ENCODE data around the gene TRHDE. TPM values are rescaled to one million over a fixed set of nuclear protein-coding genes. Genes with fewer than 3 reads are reported as not detected.

The TRHDE gene
- total and polyA plus RNA-seq, 2 of the 13 experiments (the other 11 are each of a cell fraction or from before 2014, with no cell fraction given): not detected

- H3K4me2 ChIP-seq (ENCODE audit: low read depth, low read length): no peak overlapping the region
- CTCF ChIA-PET (ENCODE audit: low intra/inter-chr PET ratio, low total read pairs): no interaction called here
- H3K27me3 ChIP-seq (ENCODE audit: control insufficient read depth in 1 of 2, insufficient read depth in 2 of 2, low read length in 2 of 2): no peaks in the 10 kb centered on the region
- no peak overlapping the region for H3K27ac ChIP-seq (ENCODE audit: extremely low read length, insufficient read depth, low read length)
- 1% methylated on average over 8 of the region's 8 CpGs for WGBS (ENCODE audit: low lambda C conversion rate)
- no peaks in the 10 kb centered on the region for H3K4me1 ChIP-seq (ENCODE audit: insufficient read depth, low read length)
- no TSS peak for BruUV-seq (replicated peaks)
- no peak for FAIRE-seq
- no peak for TF ChIP-seq FOXA1 (IDR thresholded peaks at IDR 0.05)
- no peak for TF ChIP-seq FOXA1 (CRISPR knock-in tag; IDR thresholded peaks at IDR 0.05)
- TF ChIP-seq ZNF281 (CRISPR knock-in tag; IDR thresholded peaks at IDR 0.05; ENCODE audit: borderline replicate concordance): no peak
- TF ChIP-seq PPARG (CRISPR knock-in tag; conservative IDR thresholded peaks at IDR 0.05): no peak
- no peaks in the 10 kb centered on the region for H3K9me3 ChIP-seq (ENCODE audit: low read length)
- DNase-seq (ENCODE audit: low spot score): no peak
- no peaks in the 10 kb centered on the region; the same call in 1 of the 2 replicates for H4K20me1 ChIP-seq (ENCODE audit: insufficient read depth, low read length)
- POLR2A ChIA-PET: no interaction called here
- ATAC-seq: no peak
- intact Hi-C loops (cut with micrococcal nuclease; ENCODE audit: unreplicated experiment): no loop called here
- no peak overlapping the region for H3K4me3 ChIP-seq (replicated peaks in 1 of 3; ENCODE audit: insufficient read depth in 1 of 3, low read depth in 2 of 3, low read length in 3 of 3)
- no peaks in the 10 kb centered on the region for H3K36me3 ChIP-seq (replicated peaks in 1 of 2; ENCODE audit: control insufficient read depth in 1 of 2, insufficient read depth in 2 of 2, low read length in 2 of 2)
- no peak overlapping the region for H3K9ac ChIP-seq (ENCODE audit: insufficient read depth, low read depth, low read length)
- in situ Hi-C loops (cut with HindIII; ENCODE audit: extremely low pct_ligation_motif_present, low pct_unique_long_range_greater_than_20kb): no loop called here
- H2AFZ ChIP-seq (ENCODE audit: low read length): no peak overlapping the region
- no peaks in the 10 kb centered on the region for H3K79me2 ChIP-seq (ENCODE audit: insufficient read depth, low read length)
Observed at GRCh38 chr12:72337946-72338345, 65.8 kb downstream of the TRHDE start.

- Histone ChIP-seq H3K9ac (ENCODE audit: insufficient read depth, low read depth, low read length) (no peak overlapping the region), H3K4me2 (ENCODE audit: low read depth, low read length) (no peak overlapping the region), H2AFZ (ENCODE audit: low read length) (no peak overlapping the region), H3K4me1 (ENCODE audit: insufficient read depth, low read length) (no peaks in the 10 kb centered on the region), H3K4me3 (replicated peaks in 1 of 3; ENCODE audit: insufficient read depth in 1 of 3, low read depth in 2 of 3, low read length in 3 of 3) (no peak overlapping the region), H3K36me3 (replicated peaks in 1 of 2; ENCODE audit: control insufficient read depth in 1 of 2, insufficient read depth in 2 of 2, low read length in 2 of 2) (no peaks in the 10 kb centered on the region), H3K27me3 (ENCODE audit: control insufficient read depth in 1 of 2, insufficient read depth in 2 of 2, low read length in 2 of 2) (no peaks in the 10 kb centered on the region), H3K79me2 (ENCODE audit: insufficient read depth, low read length) (no peaks in the 10 kb centered on the region), H4K20me1 (ENCODE audit: insufficient read depth, low read length) (no peaks in the 10 kb centered on the region; the same call in 1 of the 2 replicates), H3K9me3 (ENCODE audit: low read length) (no peaks in the 10 kb centered on the region), H3K27ac (ENCODE audit: extremely low read length, insufficient read depth, low read length) (no peak overlapping the region)
- WGBS (ENCODE audit: low lambda C conversion rate): 0% methylated on average over 4 of the region's 4 CpGs
- no TSS peak for BruUV-seq (replicated peaks)
- intact Hi-C loops (cut with micrococcal nuclease; ENCODE audit: unreplicated experiment) (no loop called here), in situ Hi-C loops (cut with HindIII; ENCODE audit: extremely low pct_ligation_motif_present, low pct_unique_long_range_greater_than_20kb) (no loop called here)
- POLR2A ChIA-PET: no interaction called here
- FAIRE-seq (no peak), ATAC-seq (no peak), DNase-seq (ENCODE audit: low spot score) (no peak)
- CTCF ChIA-PET (ENCODE audit: low intra/inter-chr PET ratio, low total read pairs): no interaction called here
- TF ChIP-seq SIN3B (IDR thresholded peaks at IDR 0.05; ENCODE audit: low read length) (no peak), HMGXB3 (CRISPR knock-in tag; IDR thresholded peaks at IDR 0.05; ENCODE audit: borderline replicate concordance) (no peak), FUBP1 (CRISPR knock-in tag; IDR thresholded peaks at IDR 0.05; ENCODE audit: borderline replicate concordance) (no peak), SNAI1 (CRISPR knock-in tag; IDR thresholded peaks at IDR 0.05; ENCODE audit: borderline replicate concordance) (no peak)
Observed at GRCh38 chr12:72338437-72338836, 66.3 kb downstream of the TRHDE start.
